CD8-positive, alpha-beta memory T cell (primary cell): ENCODE results near the gene CASKIN1. TPM values are rescaled to one million over a fixed set of nuclear protein-coding genes. Genes with fewer than 3 reads are reported as not detected.
A peak's percentile ranks its signal among the peaks of the same experiment; 100 is the strongest.

ENCODE experiments used
- CTCF ChIA-PET: fragments of 350-600 bp; sonication (Branson Sonifier 250); formaldehyde crosslinking; loops from one replicate; lab custom pipeline; 2021; ENCODE audit warnings: antibody characterized with exemption; lab: Charles Lee
- POLR2A ChIA-PET: fragments of 350-600 bp; sonication (Branson Sonifier 250); formaldehyde crosslinking; loops from one replicate; lab custom pipeline; 2021; ENCODE audit warnings: antibody characterized with exemption; lab: Charles Lee
- DNase-seq, 5 donors: peaks; one replicate each; pipeline versions ENCODE4 v3.0.0 to v3.0.0-alpha.2; 2020 to 2022; ENCODE audit warnings: mixed read lengths in 1 of 5
- H3K27ac ChIP-seq: one replicate; pipeline ENCODE4 v1.7.0; 2013; ENCODE audit warnings: low read depth, mild to moderate bottlenecking, low read length, moderate library complexity
- H3K27me3 ChIP-seq: 2 replicates; pipeline ENCODE4 v1.7.0; 2013; ENCODE audit warnings: low read length, mild to moderate bottlenecking; ENCODE audit not compliant: insufficient read depth, poor library complexity, severe bottlenecking
- H3K36me3 ChIP-seq: 2 replicates; pipeline ENCODE4 v1.7.0; 2013; ENCODE audit warnings: mild to moderate bottlenecking, low read length, moderate library complexity; ENCODE audit not compliant: insufficient read depth
- H3K4me1 ChIP-seq: 2 replicates; pipeline ENCODE4 v1.7.0; 2013; ENCODE audit warnings: mild to moderate bottlenecking, low read length, moderate library complexity; ENCODE audit not compliant: insufficient read depth
- H3K4me3 ChIP-seq: 2 replicates; pipeline ENCODE4 v1.7.0; 2013; ENCODE audit warnings: mild to moderate bottlenecking, low read length
- H3K9me3 ChIP-seq: 2 replicates; pipeline ENCODE4 v1.7.0; 2013; ENCODE audit warnings: mild to moderate bottlenecking, low read length
- H3K27ac Mint-ChIP-seq, 8 donors: one replicate each; pipeline ENCODE4 v1.8.0; 2020 to 2021; ENCODE audit warnings: mixed read lengths in 8 of 8, mild to moderate bottlenecking in 6 of 8, inconsistent platforms in 3 of 8, moderate library complexity in 3 of 8
- H3K27me3 Mint-ChIP-seq, 2 donors: one replicate each; pipeline ENCODE4 v1.8.0; 2020 to 2021; ENCODE audit warnings: mixed read lengths in 2 of 2, mild to moderate bottlenecking in 1 of 2, moderate library complexity in 1 of 2
- H3K36me3 Mint-ChIP-seq, 3 donors: one replicate each; pipeline ENCODE4 v1.8.0; 2020 to 2021; ENCODE audit warnings: mixed read lengths in 3 of 3, inconsistent platforms in 1 of 3, mild to moderate bottlenecking in 1 of 3
- H3K4me1 Mint-ChIP-seq, 3 donors: one replicate each; pipeline ENCODE4 v1.8.0; 2020 to 2021; ENCODE audit warnings: mixed read lengths in 3 of 3, inconsistent platforms in 1 of 3, mild to moderate bottlenecking in 1 of 3
- H3K4me3 Mint-ChIP-seq, 7 donors: one replicate each; pipeline ENCODE4 v1.8.0; 2020 to 2021; ENCODE audit warnings: mixed read lengths in 7 of 7, mild to moderate bottlenecking in 6 of 7, moderate library complexity in 4 of 7, inconsistent platforms in 2 of 7
- H3K9me3 Mint-ChIP-seq, 5 donors: one replicate each; pipeline ENCODE4 v1.8.0; 2020 to 2022; ENCODE audit warnings: mixed read lengths in 5 of 5, mild to moderate bottlenecking in 3 of 5, moderate library complexity in 2 of 5, inconsistent platforms in 1 of 5
- polyA plus RNA-seq: library from polyadenylated mRNA; unstranded; fragments of 300-500 nt; fragmentation: Illumina TruSeq; gene quantifications from one replicate; pipeline ENCODE4 v1.2.3, GENCODE V29; 2021
- total RNA-seq, 2 experiments: library from RNA; stranded (reverse); gene quantifications; one replicate each; pipeline ENCODE4 v1.2.3, GENCODE V29; 2021

CASKIN1 gene
- total and polyA plus RNA-seq, 3 experiments from 2014 or later = 0.13 to 0.24 TPM; not detected in 1

- ChIA-PET CTCF (no interaction called here), POLR2A (no interaction called here)
- no peak overlapping the region for H3K27ac ChIP-seq
- no peak overlapping the region for H3K4me3 ChIP-seq
- Mint-ChIP-seq H3K27ac (no peak overlapping the region), H3K4me1 (peaks cover 3 to 9% (median 7%) of the 10 kb centered on the region in 3 donors), H3K4me3 (no peak overlapping the region), H3K27me3 (no peaks in the 10 kb centered on the region), H3K36me3 (peaks cover 0 to 2% (median 0%) of the 10 kb centered on the region in 3 donors), H3K9me3 (no peaks in the 10 kb centered on the region)
- H3K9me3 ChIP-seq = no peaks in the 10 kb centered on the region
- H3K36me3 ChIP-seq = no peaks in the 10 kb centered on the region
- no peaks in the 10 kb centered on the region for H3K27me3 ChIP-seq
- H3K4me1 ChIP-seq = no peaks in the 10 kb centered on the region
- no peak for DNase-seq
Observed at GRCh38 chr16:2184962-2185361, 11.4 kb downstream of the CASKIN1 start.

GRCh38 chr16:2184346-2184745 is 12.1 kb downstream of the CASKIN1 start:
- Mint-ChIP-seq H3K27me3 (no peaks in the 10 kb centered on the region), H3K9me3 (no peaks in the 10 kb centered on the region), H3K36me3 (peaks cover 0 to 2% (median 0%) of the 10 kb centered on the region in 3 donors), H3K4me3 (no peak overlapping the region), H3K27ac (peak overlapping the region in 2 of 8 donors; percentile 1 to 93), H3K4me1 (peaks cover 3 to 9% (median 7%) of the 10 kb centered on the region in 3 donors)
- ChIA-PET POLR2A (no interaction called here), CTCF (no interaction called here)
- H3K27me3 ChIP-seq = no peaks in the 10 kb centered on the region
- no peak overlapping the region for H3K4me3 ChIP-seq
- no peaks in the 10 kb centered on the region for H3K4me1 ChIP-seq
- no peaks in the 10 kb centered on the region for H3K36me3 ChIP-seq
- H3K9me3 ChIP-seq = no peaks in the 10 kb centered on the region
- no peak for DNase-seq
- no peak overlapping the region for H3K27ac ChIP-seq

GRCh38 chr16:2183671-2184070 is 12.7 kb downstream of the CASKIN1 start:
- H3K27me3 ChIP-seq = no peaks in the 10 kb centered on the region
- H3K27ac Mint-ChIP-seq = no peak overlapping the region
- no peak for DNase-seq
- no peak overlapping the region for H3K4me3 Mint-ChIP-seq
- H3K27me3 Mint-ChIP-seq = no peaks in the 10 kb centered on the region
- no peaks in the 10 kb centered on the region for H3K36me3 ChIP-seq
- ChIA-PET CTCF (no interaction called here), POLR2A (no interaction called here)
- H3K36me3 Mint-ChIP-seq = peaks cover 0 to 2% (median 0%) of the 10 kb centered on the region in 3 donors
- H3K9me3 ChIP-seq = no peaks in the 10 kb centered on the region
- peaks cover 3 to 9% (median 7%) of the 10 kb centered on the region in 3 donors for H3K4me1 Mint-ChIP-seq
- H3K4me3 ChIP-seq = no peak overlapping the region
- no peaks in the 10 kb centered on the region for H3K9me3 Mint-ChIP-seq
- no peak overlapping the region for H3K27ac ChIP-seq
- H3K4me1 ChIP-seq = no peaks in the 10 kb centered on the region

- no peak for DNase-seq
- ChIA-PET POLR2A (no interaction called here), CTCF (no interaction called here)
- H3K36me3 ChIP-seq = no peaks in the 10 kb centered on the region
- no peak overlapping the region for H3K4me3 ChIP-seq
- no peaks in the 10 kb centered on the region for H3K27me3 ChIP-seq
- Mint-ChIP-seq H3K27me3 (no peaks in the 10 kb centered on the region), H3K4me1 (peaks cover 3 to 9% (median 7%) of the 10 kb centered on the region in 3 donors), H3K27ac (peak overlapping the region in 2 of 8 donors; percentile 52 to 90), H3K36me3 (peaks cover 0 to 5% (median 2%) of the 10 kb centered on the region in 3 donors), H3K4me3 (no peak overlapping the region), H3K9me3 (no peaks in the 10 kb centered on the region)
- H3K9me3 ChIP-seq = no peaks in the 10 kb centered on the region
- no peaks in the 10 kb centered on the region for H3K4me1 ChIP-seq
- H3K27ac ChIP-seq = no peak overlapping the region
Observed at GRCh38 chr16:2181952-2182351, 14.5 kb downstream of the CASKIN1 start.

- Mint-ChIP-seq H3K27me3 (no peaks in the 10 kb centered on the region), H3K36me3 (peaks cover 0 to 10% (median 2%) of the 10 kb centered on the region in 3 donors), H3K4me3 (no peak overlapping the region), H3K4me1 (peaks cover 3 to 9% (median 7%) of the 10 kb centered on the region in 3 donors), H3K9me3 (no peaks in the 10 kb centered on the region), H3K27ac (peak overlapping the region in 1 of 8 donors; percentile 52)
- H3K4me1 ChIP-seq = no peaks in the 10 kb centered on the region
- no peak overlapping the region for H3K4me3 ChIP-seq
- H3K9me3 ChIP-seq = no peaks in the 10 kb centered on the region
- DNase-seq = no peak
- no peaks in the 10 kb centered on the region for H3K36me3 ChIP-seq
- ChIA-PET CTCF (no interaction called here), POLR2A (no interaction called here)
- no peaks in the 10 kb centered on the region for H3K27me3 ChIP-seq
- H3K27ac ChIP-seq = no peak overlapping the region
Observed at GRCh38 chr16:2180962-2181923, 15.2 kb downstream of the CASKIN1 start.

GRCh38 chr16:2180461-2180860 is 15.9 kb downstream of the CASKIN1 start:
- H3K9me3 ChIP-seq = no peaks in the 10 kb centered on the region
- peaks cover 7% of the 10 kb centered on the region for H3K36me3 ChIP-seq
- no peak overlapping the region for H3K27ac Mint-ChIP-seq
- H3K36me3 Mint-ChIP-seq = peaks cover 0 to 18% (median 2%) of the 10 kb centered on the region in 3 donors
- no peak overlapping the region for H3K27ac ChIP-seq
- no peak overlapping the region for H3K4me3 ChIP-seq
- no peaks in the 10 kb centered on the region for H3K27me3 ChIP-seq
- no peak overlapping the region for H3K4me3 Mint-ChIP-seq
- H3K27me3 Mint-ChIP-seq = no peaks in the 10 kb centered on the region
- no peak for DNase-seq
- CTCF ChIA-PET = no interaction called here
- peaks cover 3 to 9% (median 7%) of the 10 kb centered on the region in 3 donors for H3K4me1 Mint-ChIP-seq
- POLR2A ChIA-PET = no interaction called here
- H3K9me3 Mint-ChIP-seq = no peaks in the 10 kb centered on the region
- no peaks in the 10 kb centered on the region for H3K4me1 ChIP-seq

- DNase-seq = no peak
- Histone ChIP-seq H3K9me3 (no peaks in the 10 kb centered on the region), H3K4me1 (no peaks in the 10 kb centered on the region), H3K27me3 (no peaks in the 10 kb centered on the region), H3K36me3 (peaks cover 9% of the 10 kb centered on the region), H3K27ac (no peak overlapping the region), H3K4me3 (no peak overlapping the region)
- no peaks in the 10 kb centered on the region for H3K27me3 Mint-ChIP-seq
- ChIA-PET CTCF (no interaction called here), POLR2A (no interaction called here)
- no peaks in the 10 kb centered on the region for H3K9me3 Mint-ChIP-seq
- H3K27ac Mint-ChIP-seq = no peak overlapping the region
- peaks cover 3 to 9% (median 7%) of the 10 kb centered on the region in 3 donors for H3K4me1 Mint-ChIP-seq
- H3K4me3 Mint-ChIP-seq = no peak overlapping the region
- peaks cover 0 to 25% (median 2%) of the 10 kb centered on the region in 3 donors for H3K36me3 Mint-ChIP-seq
Observed at GRCh38 chr16:2179576-2179975, 16.8 kb downstream of the CASKIN1 start.

- POLR2A ChIA-PET = no interaction called here
- no peaks in the 10 kb centered on the region for H3K9me3 ChIP-seq
- no peak for DNase-seq
- Mint-ChIP-seq H3K4me1 (peaks cover 3 to 9% (median 7%) of the 10 kb centered on the region in 3 donors), H3K9me3 (no peaks in the 10 kb centered on the region), H3K4me3 (no peak overlapping the region), H3K27ac (no peak overlapping the region), H3K27me3 (no peaks in the 10 kb centered on the region), H3K36me3 (peaks cover 0 to 29% (median 0%) of the 10 kb centered on the region in 3 donors)
- CTCF ChIA-PET = no interaction called here
- no peaks in the 10 kb centered on the region for H3K4me1 ChIP-seq
- no peaks in the 10 kb centered on the region for H3K27me3 ChIP-seq
- H3K4me3 ChIP-seq = no peak overlapping the region
- H3K36me3 ChIP-seq = peaks cover 14% of the 10 kb centered on the region
- no peak overlapping the region for H3K27ac ChIP-seq
Observed at GRCh38 chr16:2179107-2179501, 17.3 kb downstream of the CASKIN1 start.
